Thoracic aorta (tissue), 2 donors: ENCODE measurements around the gene IFNG-AS1. TPM values are rescaled to one million over a fixed set of nuclear protein-coding genes. Genes with fewer than 3 reads are reported as not detected.

Experiments
- ATAC-seq: fragments of 150-250 bp; one replicate; pipeline ENCODE4 v1.8.0; 2017; ENCODE audit warnings: low read depth; ENCODE audit not compliant: insufficient number of reproducible peaks, low FRiP score
- DNase-seq: peaks from one replicate; pipeline ENCODE4 v3.0.0-alpha.2; 2020; ENCODE audit warnings: low spot score
- H3K27ac ChIP-seq, 2 donors: fragments of 200-600 bp; sonication (generic); 1 replicate in 1 of 2; 2 replicates in 1 of 2; pipeline ENCODE4 v1.5.1; 2016; ENCODE audit warnings: mild to moderate bottlenecking in 2 of 2, moderate library complexity in 2 of 2
- H3K27me3 ChIP-seq: fragments of 200-600 bp; sonication (generic); replicated peaks from 2 replicates; pipeline ENCODE4 v1.6.0; 2016; ENCODE audit warnings: mild to moderate bottlenecking; ENCODE audit not compliant: insufficient read depth
- H3K36me3 ChIP-seq: fragments of 200-600 bp; sonication (generic); one replicate; pipeline ENCODE4 v1.5.1; 2016
- H3K4me1 ChIP-seq, 2 donors: fragments of 200-600 bp; sonication (generic); 1 replicate in 1 of 2; 2 replicates in 1 of 2; pipeline versions ENCODE4 v1.5.1 to v1.6.0; 2016; ENCODE audit warnings: low read depth in 2 of 2, mild to moderate bottlenecking in 1 of 2; ENCODE audit not compliant: control insufficient read depth in 1 of 2
- H3K4me3 ChIP-seq: fragments of 200-600 bp; sonication (generic); 2 replicates; pipeline ENCODE4 v1.5.1; 2016; ENCODE audit warnings: mild to moderate bottlenecking
- H3K9me3 ChIP-seq: fragments of 200-600 bp; sonication (generic); 2 replicates; pipeline ENCODE4 v1.5.1; 2016
- total RNA-seq, 2 donors: library from RNA; depleted of rRNA; stranded (reverse); fragments of >200 nt; gene quantifications; one replicate each; pipeline versions ENCODE4 v1.1.0 to v1.2.3, GENCODE V29; 2016
- TF ChIP-seq, protein P1 (sequence below): fragments of 200-600 bp; sonication (generic); IDR thresholded peaks from one replicate; pipeline ENCODE4 v1.5.1; 2019; ENCODE audit warnings: antibody characterized with exemption

The IFNG-AS1 gene
- total RNA-seq, 2 donors from 2014 or later, result 0.92 TPM; not detected in 1

DNA sequence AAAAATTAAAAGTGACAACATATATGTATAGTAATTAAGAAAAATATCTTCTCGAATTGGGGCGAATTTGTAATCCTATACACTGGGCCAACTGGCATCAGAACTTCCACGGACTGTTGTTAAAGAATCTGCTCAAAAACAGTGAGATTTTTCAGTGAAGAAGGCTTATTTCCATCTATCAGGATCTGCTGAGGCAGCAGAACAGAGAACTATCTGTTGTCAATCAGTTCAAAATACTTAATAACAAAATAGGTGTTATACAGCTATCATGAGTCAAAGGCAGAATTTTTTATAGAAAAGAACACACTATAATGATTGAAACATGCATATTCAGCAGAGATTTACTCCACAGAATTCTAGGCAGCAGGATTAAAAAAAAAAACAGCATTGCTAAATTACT is 41.9 kb downstream of the IFNG-AS1 start:
- ATAC-seq (no peak), DNase-seq (no peak)
- no peaks in the 10 kb centered on the region for H3K27me3 ChIP-seq
- H3K36me3 ChIP-seq, result no peaks in the 10 kb centered on the region
- H3K4me1 ChIP-seq, result no peaks in the 10 kb centered on the region
- no peaks in the 10 kb centered on the region for H3K9me3 ChIP-seq
- TF ChIP-seq, protein P1, sequence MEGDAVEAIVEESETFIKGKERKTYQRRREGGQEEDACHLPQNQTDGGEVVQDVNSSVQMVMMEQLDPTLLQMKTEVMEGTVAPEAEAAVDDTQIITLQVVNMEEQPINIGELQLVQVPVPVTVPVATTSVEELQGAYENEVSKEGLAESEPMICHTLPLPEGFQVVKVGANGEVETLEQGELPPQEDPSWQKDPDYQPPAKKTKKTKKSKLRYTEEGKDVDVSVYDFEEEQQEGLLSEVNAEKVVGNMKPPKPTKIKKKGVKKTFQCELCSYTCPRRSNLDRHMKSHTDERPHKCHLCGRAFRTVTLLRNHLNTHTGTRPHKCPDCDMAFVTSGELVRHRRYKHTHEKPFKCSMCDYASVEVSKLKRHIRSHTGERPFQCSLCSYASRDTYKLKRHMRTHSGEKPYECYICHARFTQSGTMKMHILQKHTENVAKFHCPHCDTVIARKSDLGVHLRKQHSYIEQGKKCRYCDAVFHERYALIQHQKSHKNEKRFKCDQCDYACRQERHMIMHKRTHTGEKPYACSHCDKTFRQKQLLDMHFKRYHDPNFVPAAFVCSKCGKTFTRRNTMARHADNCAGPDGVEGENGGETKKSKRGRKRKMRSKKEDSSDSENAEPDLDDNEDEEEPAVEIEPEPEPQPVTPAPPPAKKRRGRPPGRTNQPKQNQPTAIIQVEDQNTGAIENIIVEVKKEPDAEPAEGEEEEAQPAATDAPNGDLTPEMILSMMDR, result no peak
- no peak overlapping the region for H3K4me3 ChIP-seq
- no peak overlapping the region for H3K27ac ChIP-seq

DNA sequence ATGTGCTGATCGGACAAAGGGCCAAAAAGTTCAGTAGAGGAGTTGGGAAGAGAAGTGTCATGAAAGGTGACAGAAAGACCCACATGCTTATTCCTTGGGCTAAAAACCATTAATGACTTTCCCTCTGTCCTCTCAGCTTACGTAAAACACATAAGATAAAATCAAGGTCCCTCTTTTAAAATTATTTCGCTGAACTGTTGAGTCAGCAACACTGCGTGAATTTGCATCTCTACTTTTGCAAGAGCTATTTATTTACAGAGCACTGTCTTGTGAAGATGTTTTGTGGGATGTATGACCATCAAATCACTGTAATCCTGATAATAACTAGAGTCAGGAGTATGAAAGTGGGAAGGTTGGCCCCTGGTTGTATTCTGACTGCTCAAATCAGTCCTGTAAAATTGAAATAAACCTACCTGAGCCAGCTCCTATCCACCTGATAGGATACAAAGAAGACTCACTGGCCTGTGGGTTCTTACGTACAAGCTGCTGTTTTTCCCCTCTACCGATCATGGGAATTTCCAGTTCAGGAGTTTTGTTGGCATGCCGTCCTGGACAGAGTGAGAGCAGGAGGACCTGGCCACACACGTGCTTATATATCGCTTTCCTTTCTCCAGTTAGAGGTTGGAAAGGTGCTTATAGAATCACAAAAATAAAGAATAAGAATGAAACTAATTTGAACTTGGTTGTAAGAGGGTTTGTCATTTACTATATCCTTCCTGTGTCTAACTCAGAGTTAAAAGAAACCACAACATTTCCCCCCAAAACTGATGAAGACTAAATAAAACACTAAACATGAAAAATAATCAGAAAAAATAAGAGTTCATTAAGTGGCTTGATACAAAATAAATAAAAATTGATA is 42.9 kb downstream of the IFNG-AS1 start:
- TF ChIP-seq, protein P1, result no peak

DNA sequence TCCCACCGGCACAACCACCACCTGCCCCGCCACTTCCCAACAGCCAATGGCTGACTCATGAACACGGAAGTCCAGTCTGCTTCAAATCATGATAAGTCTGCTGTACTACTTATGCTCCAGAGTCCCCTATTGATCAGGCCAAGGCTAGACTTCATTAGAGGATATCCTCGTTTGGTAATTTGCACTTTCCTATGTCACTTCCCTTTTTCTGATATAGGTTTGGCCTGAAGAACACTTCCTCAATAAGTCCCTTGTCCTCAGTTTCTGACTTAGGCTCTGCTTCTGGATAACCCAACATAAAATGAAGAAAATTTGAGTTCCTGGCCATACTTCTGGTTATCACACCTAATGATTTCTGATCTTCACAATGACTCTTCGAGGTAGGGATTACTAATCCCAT is 45.3 kb downstream of the IFNG-AS1 start:
- ATAC-seq (no peak), DNase-seq (no peak)
- H3K27ac ChIP-seq, result no peak overlapping the region
- no peaks in the 10 kb centered on the region for H3K27me3 ChIP-seq
- no peaks in the 10 kb centered on the region for H3K36me3 ChIP-seq
- H3K4me1 ChIP-seq, result no peaks in the 10 kb centered on the region
- H3K9me3 ChIP-seq, result no peaks in the 10 kb centered on the region
- TF ChIP-seq, protein P1, result no peak
- H3K4me3 ChIP-seq, result no peak overlapping the region

More for the DNA sequence above, 42.9 kb downstream of the IFNG-AS1 start:
- Histone ChIP-seq H3K27ac (no peak overlapping the region), H3K4me1 (no peaks in the 10 kb centered on the region), H3K36me3 (no peaks in the 10 kb centered on the region), H3K27me3 (no peaks in the 10 kb centered on the region), H3K9me3 (no peaks in the 10 kb centered on the region), H3K4me3 (no peak overlapping the region)
- DNase-seq (no peak), ATAC-seq (no peak)

DNA sequence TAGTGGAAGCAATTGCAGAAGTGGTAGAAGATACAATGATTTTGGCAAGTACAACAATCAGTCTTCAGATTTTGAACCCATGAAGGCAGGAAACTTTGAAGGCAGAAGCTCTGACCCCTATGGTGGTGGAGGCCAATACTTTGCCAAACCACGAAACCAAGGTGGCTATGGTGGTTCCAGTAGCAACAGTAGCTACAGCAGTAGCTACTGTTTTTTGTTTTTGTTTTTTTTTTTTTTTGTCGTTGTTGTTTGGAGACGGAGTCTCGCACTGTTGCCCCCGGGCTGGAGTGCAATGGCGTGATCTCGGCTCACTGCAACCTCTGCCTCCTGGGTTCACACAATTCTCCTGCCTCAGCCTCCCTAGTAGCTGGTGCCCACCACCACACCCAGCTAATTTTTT is 47.4 kb downstream of the IFNG-AS1 start:
- no peak for DNase-seq
- no peak for ATAC-seq
- Histone ChIP-seq H3K9me3 (no peaks in the 10 kb centered on the region), H3K36me3 (no peaks in the 10 kb centered on the region), H3K27me3 (no peaks in the 10 kb centered on the region), H3K4me3 (no peak overlapping the region), H3K4me1 (no peaks in the 10 kb centered on the region), H3K27ac (no peak overlapping the region)
- TF ChIP-seq, protein P1, result no peak

DNA sequence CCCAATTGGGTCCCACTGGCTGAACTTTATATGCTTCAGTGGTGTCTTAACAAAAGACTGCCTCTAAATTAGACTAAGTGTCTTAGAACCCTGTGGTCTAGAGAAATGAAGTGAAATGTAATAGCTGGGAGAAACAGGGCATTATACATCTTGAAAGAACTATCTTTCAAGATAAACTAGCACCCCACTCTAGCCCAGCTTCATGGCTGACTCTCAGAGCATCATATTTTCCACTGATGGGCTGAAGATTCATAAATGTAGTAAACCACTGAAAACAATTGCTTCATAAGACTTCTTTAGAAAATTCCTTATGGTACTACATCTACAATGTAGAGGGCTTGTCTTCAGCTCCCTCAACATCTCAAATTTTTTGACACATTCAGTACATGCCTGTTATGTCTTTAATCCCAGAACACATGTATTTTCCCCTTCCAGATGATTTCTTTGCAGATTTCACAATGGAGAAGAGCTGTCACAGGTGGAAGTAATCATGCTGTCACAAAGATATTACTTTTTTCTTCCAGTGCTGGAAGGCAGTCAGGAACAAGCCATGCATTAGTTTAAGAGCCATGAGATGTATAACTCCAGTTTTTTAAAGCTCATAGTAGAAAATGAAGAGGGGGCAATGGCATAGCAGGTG is 48.5 kb downstream of the IFNG-AS1 start:
- no peaks in the 10 kb centered on the region for H3K27me3 ChIP-seq
- ATAC-seq, result no peak
- H3K27ac ChIP-seq, result no peak overlapping the region
- no peaks in the 10 kb centered on the region for H3K4me1 ChIP-seq
- TF ChIP-seq, protein P1, result no peak
- H3K4me3 ChIP-seq, result no peak overlapping the region
- DNase-seq, result no peak
- no peaks in the 10 kb centered on the region for H3K36me3 ChIP-seq
- H3K9me3 ChIP-seq, result no peaks in the 10 kb centered on the region
